Measurements from ENCODE around the gene RNF115. TPM values are rescaled to one million over a fixed set of nuclear protein-coding genes. Genes with fewer than 3 reads are reported as not detected.

Gene RNF115
- total and polyA plus RNA-seq, 2 donors (not counting 3 experiments of a cell fraction or from before 2014, with no cell fraction given) = 7.6 to 17.3 TPM

DNA sequence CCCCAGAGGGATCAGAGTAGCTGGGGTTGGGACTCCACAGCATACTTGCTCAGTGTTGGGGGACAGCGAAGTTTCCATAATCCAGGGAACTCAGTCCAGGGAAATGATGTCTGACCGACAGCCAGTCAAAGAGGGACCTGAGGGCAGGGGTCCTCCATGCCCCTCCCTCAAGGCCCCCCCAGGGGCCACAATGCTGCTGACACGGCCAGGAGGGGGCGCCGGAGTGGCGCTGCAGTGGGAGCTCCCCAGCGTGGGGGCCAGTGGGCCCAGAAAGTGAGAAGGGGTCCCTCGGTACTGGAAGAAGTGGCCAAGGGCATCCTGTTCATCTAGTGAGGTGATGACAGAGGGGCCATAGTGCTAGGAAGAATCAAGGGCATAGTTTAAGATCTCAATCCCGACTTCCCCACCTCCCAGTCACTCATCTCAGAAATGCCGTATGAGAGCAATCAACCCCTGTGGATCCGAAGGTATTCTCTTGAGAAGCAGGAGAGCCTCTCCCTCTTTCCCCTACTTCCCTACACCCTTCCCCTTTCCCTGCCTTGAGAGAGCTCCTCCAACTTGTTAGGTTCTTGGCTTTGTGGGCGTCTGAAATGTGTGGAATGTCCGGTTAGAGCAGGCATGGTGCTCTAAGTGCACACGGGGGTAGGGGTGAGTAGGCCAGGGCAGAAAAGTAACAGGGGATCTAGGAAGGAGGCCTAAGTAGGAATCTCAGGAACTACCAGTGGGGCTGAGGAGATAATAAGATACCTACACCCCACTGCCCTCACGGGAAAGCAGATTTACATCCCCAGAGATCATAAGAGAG, 25.7 kb upstream of the RNF115 start:
- ChIA-PET POLR2A (interaction anchor here (2.2 kb wide), 1 partner anchor 9 kb away, joined by 11 read pairs; the partner anchor contains the start of gene PIAS3), CTCF (interaction anchor here (0.7 to 9.1 kb wide), 12 partner anchors 8 to 157 kb away, joined by 3 to 154 read pairs (median 6); partner anchors contain the start of genes ANKRD35, ITGA10, LIX1L and PIAS3)
- H3K4me1 ChIP-seq (ENCODE audit: control insufficient read depth, extremely low read depth, insufficient read depth, low read length) = peaks cover 24% of the 10 kb centered on the region
- H3K4me3 ChIP-seq (replicated peaks in 1 of 3; ENCODE audit: insufficient read depth in 1 of 3, low read depth in 1 of 3, low read length in 3 of 3) = no peak overlapping the region
- no peak overlapping the region for H3K9ac ChIP-seq (replicated peaks; ENCODE audit: extremely low read depth, insufficient read depth, low read length)
- no peaks in the 10 kb centered on the region for H3K9me1 ChIP-seq (replicated peaks; ENCODE audit: control insufficient read depth, extremely low read depth, insufficient read depth, low read length)
- no peak overlapping the region for H3K4me2 ChIP-seq (ENCODE audit: insufficient read depth, low read length)
- H4K20me1 ChIP-seq (replicated peaks; ENCODE audit: control insufficient read depth, extremely low read depth, insufficient read depth, low read length) = no peaks in the 10 kb centered on the region
- TF ChIP-seq, protein P1, sequence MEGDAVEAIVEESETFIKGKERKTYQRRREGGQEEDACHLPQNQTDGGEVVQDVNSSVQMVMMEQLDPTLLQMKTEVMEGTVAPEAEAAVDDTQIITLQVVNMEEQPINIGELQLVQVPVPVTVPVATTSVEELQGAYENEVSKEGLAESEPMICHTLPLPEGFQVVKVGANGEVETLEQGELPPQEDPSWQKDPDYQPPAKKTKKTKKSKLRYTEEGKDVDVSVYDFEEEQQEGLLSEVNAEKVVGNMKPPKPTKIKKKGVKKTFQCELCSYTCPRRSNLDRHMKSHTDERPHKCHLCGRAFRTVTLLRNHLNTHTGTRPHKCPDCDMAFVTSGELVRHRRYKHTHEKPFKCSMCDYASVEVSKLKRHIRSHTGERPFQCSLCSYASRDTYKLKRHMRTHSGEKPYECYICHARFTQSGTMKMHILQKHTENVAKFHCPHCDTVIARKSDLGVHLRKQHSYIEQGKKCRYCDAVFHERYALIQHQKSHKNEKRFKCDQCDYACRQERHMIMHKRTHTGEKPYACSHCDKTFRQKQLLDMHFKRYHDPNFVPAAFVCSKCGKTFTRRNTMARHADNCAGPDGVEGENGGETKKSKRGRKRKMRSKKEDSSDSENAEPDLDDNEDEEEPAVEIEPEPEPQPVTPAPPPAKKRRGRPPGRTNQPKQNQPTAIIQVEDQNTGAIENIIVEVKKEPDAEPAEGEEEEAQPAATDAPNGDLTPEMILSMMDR (IDR thresholded peaks at IDR 0.05; ENCODE audit: extremely low read depth in 1 of 2, insufficient read depth in 1 of 2, low read depth in 1 of 2, low read length in 2 of 2) = peak; percentile 50 to 60
- no peak for TF ChIP-seq POLR2AphosphoS5 (IDR thresholded peaks at IDR 0.05; ENCODE audit: insufficient read depth, low read depth, low read length)
- H3K79me2 ChIP-seq (ENCODE audit: control insufficient read depth, insufficient read depth, low read length) = no peaks in the 10 kb centered on the region
- no TSS peak for BruUV-seq (replicated peaks)
- peak overlapping the region; percentile 58 for H3K27ac ChIP-seq (ENCODE audit: insufficient read depth, low read depth, low read length)
- no peaks in the 10 kb centered on the region for H3K9me3 ChIP-seq (replicated peaks; ENCODE audit: control insufficient read depth, insufficient read depth, low read length)
- FAIRE-seq = peak; percentile 95
- DNase-seq (ENCODE audit: low read depth, low spot score) = peak; percentile 51
- intact Hi-C loops (cut with micrococcal nuclease) (loop anchor here (1.0 kb wide), 1 partner anchor 10 kb away; the partner anchor contains the start of gene PIAS3), dilution Hi-C loops (cut with MboI; ENCODE audit: extremely low pct_ligation_motif_present, low sequenced_read_pairs) (no loop called here)
- H2AFZ ChIP-seq (ENCODE audit: low read depth, low read length) = peak overlapping the region; percentile 38
- no peaks in the 10 kb centered on the region for H3K27me3 ChIP-seq (ENCODE audit: control insufficient read depth in 2 of 2, insufficient read depth in 2 of 2, low read length in 2 of 2)
- peaks cover 20 to 36% of the 10 kb centered on the region in 2 experiments for H3K36me3 ChIP-seq (ENCODE audit: control insufficient read depth in 2 of 2, extremely low read depth in 1 of 2, insufficient read depth in 2 of 2, low read length in 2 of 2)

- ChIA-PET CTCF (interaction anchor here (0.8 to 9.1 kb wide), 9 partner anchors 10 to 160 kb away, joined by 3 to 154 read pairs (median 6); partner anchors contain the start of genes ANKRD35, ITGA10, PIAS3 and POLR3C), POLR2A (interaction anchor here (1.1 kb wide), 1 partner anchor 11 kb away, joined by 3 read pairs; the partner anchor contains the start of gene PIAS3)
- TF ChIP-seq JUN (IDR thresholded peaks at IDR 0.05; ENCODE audit: borderline replicate concordance, insufficient read depth, insufficient read length, low read depth) = no peak
- no peak for TF ChIP-seq POLR2AphosphoS5 (IDR thresholded peaks at IDR 0.05; ENCODE audit: insufficient read depth, low read depth, low read length)
- H3K79me2 ChIP-seq (ENCODE audit: control insufficient read depth, insufficient read depth, low read length) = no peaks in the 10 kb centered on the region
- no peak overlapping the region for H2AFZ ChIP-seq (ENCODE audit: low read depth, low read length)
- no peaks in the 10 kb centered on the region for H3K27me3 ChIP-seq (ENCODE audit: control insufficient read depth in 2 of 2, insufficient read depth in 2 of 2, low read length in 2 of 2)
- peaks cover 24% of the 10 kb centered on the region for H3K4me1 ChIP-seq (ENCODE audit: control insufficient read depth, extremely low read depth, insufficient read depth, low read length)
- H3K9me1 ChIP-seq (replicated peaks; ENCODE audit: control insufficient read depth, extremely low read depth, insufficient read depth, low read length) = no peaks in the 10 kb centered on the region
- no peak overlapping the region for H3K27ac ChIP-seq (ENCODE audit: insufficient read depth, low read depth, low read length)
- no peak for FAIRE-seq
- BruUV-seq (replicated peaks) = no TSS peak
- H4K20me1 ChIP-seq (replicated peaks; ENCODE audit: control insufficient read depth, extremely low read depth, insufficient read depth, low read length) = no peaks in the 10 kb centered on the region
- no peak overlapping the region for H3K4me2 ChIP-seq (ENCODE audit: insufficient read depth, low read length)
- DNase-seq (ENCODE audit: low read depth, low spot score) = no peak
- H3K36me3 ChIP-seq (ENCODE audit: control insufficient read depth in 2 of 2, extremely low read depth in 1 of 2, insufficient read depth in 2 of 2, low read length in 2 of 2) = peaks cover 14 to 26% of the 10 kb centered on the region in 2 experiments
- no peak overlapping the region for H3K9ac ChIP-seq (replicated peaks; ENCODE audit: extremely low read depth, insufficient read depth, low read length)
- intact Hi-C loops (cut with micrococcal nuclease) = no loop called here
- H3K9me3 ChIP-seq (replicated peaks; ENCODE audit: control insufficient read depth, insufficient read depth, low read length) = no peaks in the 10 kb centered on the region
- H3K4me3 ChIP-seq (replicated peaks in 1 of 3; ENCODE audit: insufficient read depth in 1 of 3, low read depth in 1 of 3, low read length in 3 of 3) = no peak overlapping the region
- dilution Hi-C loops (cut with MboI; ENCODE audit: extremely low pct_ligation_motif_present, low sequenced_read_pairs) = no loop called here
Observed at GRCh38 chr1:145847827-145848226, 23.9 kb upstream of the RNF115 start.
